Neural crest cell (in vitro differentiated cells): ENCODE results near the gene TAF4. TPM values are rescaled to one million over a fixed set of nuclear protein-coding genes. Genes with fewer than 3 reads are reported as not detected.

Experiments used
- DNase-seq: peaks from one replicate; pipeline ENCODE4 v3.0.0; 2021; ENCODE audit warnings: low read depth, mixed read lengths, low spot score
- H3K27ac Mint-ChIP-seq: one replicate; pipeline ENCODE4 v1.8.0; 2021; ENCODE audit warnings: mild to moderate bottlenecking, mixed read lengths; ENCODE audit not compliant: unreplicated experiment
- H3K27me3 Mint-ChIP-seq: 2 replicates; pipeline ENCODE4 v1.8.0; 2021; ENCODE audit warnings: low read depth, mild to moderate bottlenecking, mixed read lengths
- H3K36me3 Mint-ChIP-seq: 2 replicates; pipeline ENCODE4 v1.8.0; 2021; ENCODE audit warnings: low read depth, mild to moderate bottlenecking, mixed read lengths
- H3K4me1 Mint-ChIP-seq: 2 replicates; pipeline ENCODE4 v1.8.0; 2021; ENCODE audit warnings: mixed read lengths
- H3K4me3 Mint-ChIP-seq: one replicate; pipeline ENCODE4 v1.8.0; 2021; ENCODE audit warnings: mild to moderate bottlenecking, mixed read lengths
- H3K9me3 Mint-ChIP-seq: 2 replicates; pipeline ENCODE4 v1.8.0; 2021; ENCODE audit warnings: mixed read lengths
- CTCF ChIP-seq: fragments of 200-600 bp; sonication (generic); conservative IDR thresholded peaks from 2 replicates; pipeline ENCODE4 v1.5.0; 2021; ENCODE audit warnings: antibody characterized with exemption, mild to moderate bottlenecking
- total RNA-seq: library from RNA; stranded (reverse); gene quantifications from 2 replicates; pipeline ENCODE4 v1.2.1, GENCODE V29; 2021

The TAF4 gene
- total RNA-seq, 1 donor from 2014 or later, result 33.6 TPM

- Mint-ChIP-seq H3K9me3 (no peaks in the 10 kb centered on the region), H3K36me3 (no peaks in the 10 kb centered on the region), H3K27ac (no peak overlapping the region), H3K27me3 (no peaks in the 10 kb centered on the region), H3K4me1 (no peaks in the 10 kb centered on the region), H3K4me3 (no peak overlapping the region)
- no peak for TF ChIP-seq CTCF
- no peak for DNase-seq
These were observed 123.2 kb downstream of the TAF4 start for GRCh38 chr20:61942526-61942925.

- Mint-ChIP-seq H3K27ac (no peak overlapping the region), H3K4me1 (no peaks in the 10 kb centered on the region), H3K27me3 (no peaks in the 10 kb centered on the region), H3K36me3 (no peaks in the 10 kb centered on the region), H3K4me3 (no peak overlapping the region), H3K9me3 (no peaks in the 10 kb centered on the region)
- no peak for DNase-seq
- no peak for TF ChIP-seq CTCF
These were observed 123.8 kb downstream of the TAF4 start for GRCh38 chr20:61941721-61942405.

- TF ChIP-seq CTCF, result no peak
- Mint-ChIP-seq H3K4me1 (no peaks in the 10 kb centered on the region), H3K9me3 (no peaks in the 10 kb centered on the region), H3K4me3 (no peak overlapping the region), H3K36me3 (no peaks in the 10 kb centered on the region), H3K27ac (peak overlapping the region; percentile 67), H3K27me3 (no peaks in the 10 kb centered on the region)
- DNase-seq, result no peak
These were observed 124.5 kb downstream of the TAF4 start for GRCh38 chr20:61940976-61941720.

GRCh38 chr20:61940491-61940890, 125.2 kb downstream of the TAF4 start:
- Mint-ChIP-seq H3K27me3 (no peaks in the 10 kb centered on the region), H3K9me3 (no peaks in the 10 kb centered on the region), H3K27ac (no peak overlapping the region), H3K4me3 (no peak overlapping the region), H3K4me1 (no peaks in the 10 kb centered on the region), H3K36me3 (no peaks in the 10 kb centered on the region)
- DNase-seq, result no peak
- TF ChIP-seq CTCF, result no peak

GRCh38 chr20:61939691-61940360, 125.9 kb downstream of the TAF4 start:
- no peak for DNase-seq
- H3K27me3 Mint-ChIP-seq, result no peaks in the 10 kb centered on the region
- H3K4me1 Mint-ChIP-seq, result no peaks in the 10 kb centered on the region
- H3K36me3 Mint-ChIP-seq, result peaks cover 2% of the 10 kb centered on the region
- no peaks in the 10 kb centered on the region for H3K9me3 Mint-ChIP-seq
- no peak overlapping the region for H3K4me3 Mint-ChIP-seq
- no peak for TF ChIP-seq CTCF
- no peak overlapping the region for H3K27ac Mint-ChIP-seq
